ENCODE data around the gene CCDC78.

The CCDC78 gene

DNA sequence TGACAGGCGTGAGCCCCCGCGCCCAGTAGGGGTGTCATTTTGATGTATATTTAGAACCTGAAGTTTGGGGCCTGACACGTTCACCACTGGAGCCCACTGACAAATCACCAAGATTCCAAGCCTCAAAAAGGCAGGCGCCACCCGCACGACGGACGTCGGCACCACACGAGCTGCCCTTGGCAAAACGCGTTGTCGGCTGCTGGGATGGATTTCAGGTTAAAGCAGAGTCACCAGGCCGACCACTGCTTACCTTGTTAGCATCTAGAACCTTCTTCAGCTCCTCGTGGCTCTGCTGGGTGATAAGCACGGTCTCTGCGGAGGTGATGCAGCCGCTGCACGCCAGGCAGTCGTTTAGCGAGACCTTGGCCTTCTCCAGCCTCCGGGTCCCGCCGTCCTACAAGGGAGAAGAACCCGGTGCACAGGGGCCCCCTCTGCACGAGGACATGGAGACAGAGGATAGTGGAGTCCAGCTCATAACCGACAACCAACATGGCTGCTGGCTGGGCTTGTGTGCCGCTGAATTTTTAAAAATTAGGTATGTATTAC lies 10.8 kb upstream of the CCDC78 start:
- DNase-seq: no peak

DNA sequence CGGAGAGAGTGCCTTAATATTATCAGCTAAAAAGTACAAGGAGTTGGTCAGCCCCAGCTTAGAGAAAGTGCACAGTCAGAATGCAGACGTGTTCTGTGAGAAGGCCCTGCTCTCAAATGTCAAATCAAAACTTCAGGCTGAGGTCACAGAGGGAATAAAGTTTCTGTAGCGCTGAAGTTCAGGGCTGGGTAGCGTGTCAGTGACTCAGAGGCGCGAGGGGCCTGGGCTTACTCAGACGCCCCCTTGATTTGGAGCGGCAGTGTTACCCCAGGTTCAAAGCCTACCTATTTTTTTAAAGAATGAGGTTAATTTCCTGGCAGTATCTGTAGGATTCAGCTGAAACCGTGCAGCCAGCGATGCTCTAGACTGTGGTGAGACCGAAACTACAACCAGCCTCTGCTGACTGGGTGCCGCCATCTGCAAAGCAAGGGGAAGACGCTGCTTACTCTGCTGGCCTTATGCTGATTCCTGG lies 9.8 kb upstream of the CCDC78 start:
- DNase-seq: no peak

DNA sequence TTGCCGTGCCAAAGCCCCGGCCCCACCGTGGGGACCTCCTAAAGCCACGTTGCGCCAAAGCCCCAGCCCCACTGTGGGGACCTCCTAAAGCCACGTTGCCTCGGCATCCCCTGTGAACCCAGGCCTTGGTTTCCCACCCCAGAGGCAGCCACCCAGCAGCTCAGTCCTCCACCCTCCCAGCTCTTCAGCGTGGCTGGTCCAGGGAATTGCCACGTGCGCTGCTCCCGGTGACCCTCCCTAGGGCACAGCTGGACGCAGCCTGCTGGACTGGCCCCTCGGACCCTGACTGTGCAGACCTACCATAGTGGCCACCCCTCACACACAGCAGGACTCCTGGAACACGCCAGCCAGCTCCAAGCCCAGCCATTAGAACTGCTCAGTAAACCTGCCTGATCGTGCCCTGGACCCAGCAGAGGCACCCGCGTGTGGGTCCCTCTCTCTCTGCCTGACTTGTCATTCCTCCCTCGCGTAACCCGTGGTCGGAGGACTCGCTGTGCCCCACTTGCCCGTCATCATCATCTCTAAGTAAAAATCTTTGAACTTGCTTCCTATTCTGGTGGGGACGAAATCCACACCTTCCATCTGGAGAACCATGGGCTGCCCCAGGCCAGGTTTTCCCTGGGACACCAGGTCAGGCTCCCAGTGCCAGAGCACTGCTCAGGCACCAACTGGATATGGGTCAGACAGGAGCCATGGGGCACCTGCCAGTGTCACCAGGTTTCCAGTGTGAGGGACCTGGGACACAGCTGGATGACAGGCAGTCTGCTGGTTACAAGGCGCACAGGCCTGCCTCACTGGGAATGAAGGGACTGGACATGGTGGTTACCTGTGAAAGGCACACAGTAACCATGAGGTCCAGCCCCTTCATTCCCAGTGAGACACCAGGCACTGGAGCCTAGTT lies 9.0 kb upstream of the CCDC78 start:
- DNase-seq: no peak

DNA sequence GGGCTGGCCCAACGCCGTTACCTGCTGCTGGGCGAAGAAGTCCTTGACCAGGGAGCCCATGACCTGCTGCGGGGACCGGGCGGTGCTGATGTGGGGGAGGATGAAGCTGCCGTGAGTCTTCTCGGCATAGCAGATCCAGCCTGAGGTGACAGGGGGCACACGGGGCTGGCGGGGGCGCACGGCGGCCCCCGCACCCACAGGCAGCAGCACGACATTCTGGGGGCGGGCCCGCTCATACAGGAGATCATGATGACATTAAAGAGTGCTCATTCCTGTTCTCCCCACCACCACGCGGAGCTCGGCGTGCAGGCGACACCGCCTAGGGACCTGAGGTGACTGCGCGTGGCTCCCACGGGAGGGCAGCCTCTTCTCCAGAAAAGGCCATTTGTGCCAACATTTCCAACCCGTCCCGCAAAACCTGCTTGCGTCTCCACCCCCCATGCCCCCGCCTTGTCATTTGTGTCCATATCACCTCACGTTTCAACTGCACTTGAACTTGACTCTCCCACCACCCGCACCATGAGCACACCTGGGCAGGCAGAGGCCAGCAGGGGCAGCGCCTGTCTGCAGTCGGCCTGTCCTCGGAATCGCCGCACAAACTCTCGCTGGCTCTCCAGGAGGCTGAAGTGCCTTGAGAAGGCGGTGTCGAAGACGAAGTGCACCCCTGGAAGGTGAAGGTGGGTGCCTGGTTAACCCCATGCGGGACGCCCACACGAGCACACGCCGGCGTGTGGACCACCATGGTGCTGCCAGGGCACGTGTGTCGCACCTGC lies 8.2 kb upstream of the CCDC78 start:
- no peak for DNase-seq

DNA sequence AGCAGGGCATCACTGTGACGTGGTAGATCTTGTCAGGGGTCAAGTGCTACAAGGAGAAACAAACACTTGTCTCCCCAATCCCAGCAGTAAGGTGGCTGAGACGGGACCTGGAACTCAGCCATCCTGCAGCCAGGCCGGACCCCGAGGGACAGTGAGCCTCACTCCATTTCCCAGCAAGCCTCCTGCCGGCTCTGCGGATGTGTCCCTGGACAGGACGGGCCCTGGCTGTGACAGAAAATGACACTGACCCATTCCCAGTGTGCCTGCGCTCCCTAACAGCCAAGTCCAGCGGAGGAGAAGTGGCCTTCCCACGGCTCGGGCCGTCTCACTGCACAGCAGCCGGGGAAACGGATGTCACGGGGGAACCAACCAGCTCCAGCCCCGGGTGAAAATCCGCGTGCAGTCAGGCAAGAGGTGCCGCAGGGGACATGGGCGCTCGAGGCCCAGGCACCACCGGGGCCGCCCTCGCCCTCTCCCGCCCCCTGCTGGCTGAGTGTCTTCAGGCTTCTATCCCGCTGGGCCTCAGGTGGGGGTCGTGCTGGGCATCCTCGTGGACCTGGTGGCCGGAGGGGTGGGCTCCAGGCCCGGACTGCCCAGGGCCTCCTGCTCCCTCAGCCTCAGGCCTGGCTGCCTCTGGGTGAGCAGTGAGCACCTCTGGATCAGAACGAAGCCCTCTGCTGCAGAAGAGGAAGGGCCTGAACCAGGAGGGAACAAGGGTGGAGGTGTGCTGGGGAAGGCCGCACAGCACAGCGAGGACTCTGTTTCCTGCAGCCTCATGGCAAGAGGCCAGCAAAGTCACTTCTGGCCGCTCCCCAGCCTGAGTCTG lies 7.4 kb upstream of the CCDC78 start:
- DNase-seq: no peak

DNA sequence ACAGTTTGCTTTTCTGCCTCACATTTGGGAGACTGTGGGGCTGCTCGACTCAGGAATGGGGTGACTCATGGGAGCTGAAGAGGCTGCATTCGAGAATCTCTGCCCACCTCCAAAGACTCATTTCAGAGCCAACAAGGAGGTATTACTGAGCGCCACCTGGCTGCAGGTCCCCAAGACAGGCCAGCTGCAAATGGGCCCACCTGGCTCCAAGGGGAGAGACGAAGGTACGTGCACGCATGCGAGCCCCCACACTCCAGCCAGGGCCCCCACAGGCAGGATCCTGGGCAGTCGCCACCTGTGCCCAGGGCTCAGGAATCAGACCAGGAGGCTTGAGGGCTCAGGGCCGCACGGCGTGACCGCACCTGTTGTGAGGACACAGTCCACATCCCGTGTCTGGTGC lies 6.7 kb upstream of the CCDC78 start:
- no peak for DNase-seq

DNA sequence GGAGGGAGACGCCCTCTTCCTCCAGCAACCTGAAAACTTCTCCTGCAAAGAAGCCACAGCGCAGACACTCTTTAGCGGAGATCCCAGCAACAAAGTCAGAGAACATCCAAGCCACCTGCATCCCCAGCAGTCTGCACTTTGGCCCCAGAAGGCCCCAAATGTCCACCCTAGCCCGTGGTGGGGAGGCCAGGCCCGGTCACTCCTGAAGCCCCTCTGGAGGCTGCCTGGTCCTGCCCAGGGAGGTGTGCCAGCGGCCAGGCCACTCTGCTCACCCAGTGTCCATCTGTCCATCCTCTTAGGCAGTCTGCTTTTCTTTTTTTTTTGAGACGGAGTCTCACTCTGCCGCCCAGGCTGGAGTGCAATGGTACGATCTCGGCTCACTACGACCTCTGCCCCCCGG lies 6.1 kb upstream of the CCDC78 start:
- no peak for DNase-seq

DNA sequence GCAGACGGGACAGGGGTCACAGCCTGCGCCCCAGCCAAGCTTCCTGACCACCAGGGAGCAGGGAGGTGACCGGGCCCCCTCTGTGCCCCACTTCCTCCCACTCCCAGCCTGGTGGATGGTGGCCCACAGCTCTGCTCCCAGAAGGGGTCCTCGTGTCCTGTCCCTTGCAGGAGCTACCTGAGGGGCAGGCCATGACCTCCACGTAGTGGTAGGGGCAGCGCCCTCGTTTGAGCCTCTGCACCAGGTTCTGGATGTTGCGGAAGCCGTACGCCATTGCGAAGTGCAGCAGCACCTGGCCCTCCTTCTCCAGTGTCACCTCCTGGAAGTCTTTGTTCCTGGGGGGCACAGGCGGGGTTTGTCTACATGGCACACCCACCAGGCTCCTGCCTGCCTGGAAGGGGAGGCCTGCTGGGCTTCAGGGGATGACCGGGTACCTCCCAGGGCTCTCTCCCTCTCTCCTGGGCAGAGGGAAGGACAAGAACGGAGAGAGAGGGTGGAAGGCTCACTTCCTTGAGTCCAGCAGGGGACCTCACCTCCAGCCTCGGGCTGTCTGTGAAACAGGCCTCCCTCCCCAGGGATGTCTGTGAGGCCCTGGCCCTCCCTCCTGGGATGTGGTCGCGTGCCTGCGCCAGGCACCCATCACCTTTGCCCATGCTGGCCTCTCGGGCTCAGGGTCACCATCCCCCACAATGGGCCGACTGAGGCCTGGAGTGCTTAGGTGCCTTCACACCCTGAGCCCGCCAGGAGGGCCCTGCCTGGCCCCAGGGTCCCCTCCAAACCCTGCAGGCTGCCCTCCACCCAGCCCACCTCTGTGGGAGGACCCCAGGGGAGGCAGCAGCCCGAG lies 4.6 kb upstream of the CCDC78 start:
- DNase-seq: no peak

DNA sequence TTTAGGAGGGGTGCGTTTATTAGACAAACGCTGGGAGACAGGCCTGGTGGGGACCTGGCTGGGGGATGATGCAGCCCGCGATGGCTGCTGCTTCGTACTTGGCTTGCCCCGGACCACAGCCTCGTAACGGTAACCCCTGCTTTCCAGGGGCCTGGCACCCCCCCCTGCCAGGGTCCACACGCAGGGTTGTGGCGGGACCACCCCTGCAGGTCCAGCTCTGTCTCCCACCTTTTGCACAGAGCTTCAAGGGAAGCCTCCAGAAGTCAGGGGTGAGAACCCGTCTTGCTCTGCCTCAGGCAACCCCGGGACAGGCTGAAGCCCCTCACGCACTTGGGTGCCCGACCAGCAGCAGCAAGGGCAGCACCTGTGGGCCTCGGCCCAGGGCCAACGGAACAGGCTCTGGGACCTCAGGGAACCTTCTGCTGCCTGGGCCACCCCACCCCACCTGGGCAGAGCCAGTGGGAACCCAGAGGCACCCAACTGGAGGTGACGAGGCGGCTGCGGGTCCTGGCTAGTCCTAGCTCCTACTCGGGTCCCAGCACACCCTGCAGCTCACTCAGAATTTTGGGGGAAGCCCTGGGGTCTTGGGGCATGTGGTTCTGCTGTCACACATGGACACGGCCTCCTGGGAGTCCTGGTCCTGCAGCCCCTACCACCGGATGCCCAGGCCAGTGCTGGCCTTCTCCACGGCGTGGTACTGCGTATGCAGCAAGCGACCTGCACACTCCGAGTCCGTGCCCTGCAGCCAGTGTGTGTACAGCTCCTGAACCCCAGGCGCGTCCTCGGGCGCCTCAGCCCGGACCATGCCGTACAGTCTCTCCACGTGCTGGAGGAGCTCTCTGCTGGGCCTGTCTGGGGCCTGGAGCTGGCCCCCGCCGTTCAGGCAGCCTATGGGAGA lies 3.8 kb upstream of the CCDC78 start:
- no peak for DNase-seq

DNA sequence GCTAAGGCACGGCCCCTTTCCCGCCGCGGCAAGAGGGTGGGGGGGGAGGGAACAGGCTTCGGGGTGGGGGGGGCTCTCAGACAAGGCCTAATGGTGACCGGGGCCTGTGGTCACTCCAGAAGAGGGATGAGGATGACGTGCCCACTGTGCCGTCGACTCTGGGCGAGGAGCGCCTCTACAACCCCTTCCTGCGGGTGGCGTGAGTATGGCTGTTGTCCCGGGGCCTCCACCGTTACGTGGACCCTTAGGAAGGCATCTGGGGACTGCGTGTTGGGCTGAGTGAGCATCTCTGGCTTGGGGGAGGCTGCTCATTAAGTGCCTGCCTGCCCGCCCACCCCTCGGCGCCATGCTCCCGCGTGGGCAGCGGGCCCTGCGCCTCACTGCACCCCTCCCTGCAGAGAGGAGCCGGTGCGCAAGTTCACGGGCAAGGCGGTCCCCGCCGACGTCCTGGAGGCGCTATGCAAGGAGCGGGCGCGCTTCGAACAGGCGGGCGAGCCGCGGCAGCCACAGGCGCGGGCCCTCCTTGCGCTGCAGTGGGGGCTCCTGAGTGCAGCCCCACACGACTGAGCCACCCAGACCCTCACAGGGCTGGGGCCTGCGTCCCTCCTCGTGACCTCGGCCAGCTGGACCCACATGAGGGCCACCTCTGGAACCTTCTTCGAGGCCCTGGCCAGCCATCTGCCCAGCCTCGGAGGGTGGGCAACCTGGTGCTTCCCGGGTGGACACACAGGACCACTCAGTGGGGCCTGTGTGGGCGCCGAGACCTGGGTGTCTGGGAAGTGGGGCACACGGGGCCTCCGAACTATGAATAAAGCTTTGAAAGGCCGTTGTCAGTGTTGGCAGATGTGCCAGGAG lies 2.9 kb upstream of the CCDC78 start:
- DNase-seq: no peak

DNA sequence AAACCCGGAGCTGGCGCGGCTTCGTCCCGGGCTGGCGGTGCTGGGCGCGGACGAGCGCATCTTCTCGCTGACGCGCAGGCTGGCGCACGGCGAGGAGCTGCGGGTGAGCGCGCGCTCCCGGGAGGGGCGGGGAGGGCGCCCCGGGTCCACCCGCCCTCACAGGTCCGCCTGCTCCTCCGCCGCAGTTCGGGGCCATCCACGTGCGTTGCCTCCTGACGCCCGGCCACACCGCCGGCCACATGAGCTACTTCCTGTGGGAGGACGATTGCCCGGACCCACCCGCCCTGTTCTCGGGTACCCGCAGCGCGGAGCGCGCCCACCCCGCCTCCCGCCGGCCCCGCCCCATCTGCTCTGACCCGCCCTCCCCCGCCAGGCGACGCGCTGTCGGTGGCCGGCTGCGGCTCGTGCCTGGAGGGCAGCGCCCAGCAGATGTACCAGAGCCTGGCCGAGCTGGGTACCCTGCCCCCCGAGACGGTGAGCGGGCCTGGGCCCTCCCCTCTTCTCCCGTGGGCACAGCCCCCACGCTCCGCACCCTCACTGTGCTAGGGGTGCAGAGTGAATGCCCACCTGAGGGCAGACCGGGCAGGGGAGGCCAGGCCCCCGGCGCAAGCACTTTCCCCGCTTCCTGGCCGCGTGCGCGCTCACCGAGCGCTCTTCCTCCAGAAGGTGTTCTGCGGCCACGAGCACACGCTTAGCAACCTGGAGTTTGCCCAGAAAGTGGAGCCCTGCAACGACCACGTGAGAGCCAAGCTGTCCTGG lies 2.1 kb upstream of the CCDC78 start:
- no peak for DNase-seq

DNA sequence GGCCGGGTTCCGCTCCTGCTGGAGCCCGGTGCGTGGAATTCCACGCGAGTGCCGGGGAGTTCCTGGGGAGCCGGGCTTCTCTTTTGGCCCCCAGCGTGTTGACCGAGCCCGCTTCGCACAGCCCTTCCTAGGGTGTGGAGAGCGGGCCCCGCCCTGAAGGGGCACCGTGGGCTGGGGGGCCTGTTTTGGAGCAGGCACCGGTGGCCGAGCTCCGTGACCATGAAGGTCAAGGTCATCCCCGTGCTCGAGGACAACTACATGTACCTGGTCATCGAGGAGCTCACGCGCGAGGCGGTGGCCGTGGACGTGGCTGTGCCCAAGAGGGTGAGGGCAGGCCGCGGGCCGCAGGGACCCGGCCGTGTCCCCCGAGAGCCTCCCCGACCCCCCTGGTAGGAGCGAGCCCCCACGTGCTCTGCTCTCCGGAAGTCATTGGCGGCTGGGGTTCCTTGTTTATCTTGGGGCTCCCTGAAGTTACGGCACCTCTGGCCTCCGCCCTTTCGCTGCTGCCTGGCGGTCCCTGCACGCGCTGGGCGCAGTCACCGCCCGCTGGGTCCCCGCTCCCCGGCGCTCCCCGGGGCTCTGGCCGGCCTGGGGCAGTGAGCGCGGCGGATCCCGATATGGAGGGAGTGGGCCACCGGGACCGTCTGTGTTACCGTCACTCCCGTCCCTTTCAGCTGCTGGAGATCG lies 1.2 kb upstream of the CCDC78 start:
- DNase-seq: no peak

DNA sequence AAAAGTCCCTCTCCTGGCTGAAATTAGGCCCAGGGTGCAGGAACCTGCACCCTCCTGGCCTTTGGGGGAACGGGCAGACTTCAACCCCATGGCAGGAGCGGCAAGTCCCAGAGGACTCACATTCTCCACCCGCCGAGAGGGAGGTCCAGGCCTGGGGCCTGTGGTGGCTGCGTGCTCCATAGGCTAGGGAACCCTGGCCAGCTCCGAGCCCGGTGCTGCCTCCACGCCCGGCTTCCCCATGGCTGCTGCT lies 130 bp downstream of the CCDC78 start:
- DNase-seq: no peak

DNA sequence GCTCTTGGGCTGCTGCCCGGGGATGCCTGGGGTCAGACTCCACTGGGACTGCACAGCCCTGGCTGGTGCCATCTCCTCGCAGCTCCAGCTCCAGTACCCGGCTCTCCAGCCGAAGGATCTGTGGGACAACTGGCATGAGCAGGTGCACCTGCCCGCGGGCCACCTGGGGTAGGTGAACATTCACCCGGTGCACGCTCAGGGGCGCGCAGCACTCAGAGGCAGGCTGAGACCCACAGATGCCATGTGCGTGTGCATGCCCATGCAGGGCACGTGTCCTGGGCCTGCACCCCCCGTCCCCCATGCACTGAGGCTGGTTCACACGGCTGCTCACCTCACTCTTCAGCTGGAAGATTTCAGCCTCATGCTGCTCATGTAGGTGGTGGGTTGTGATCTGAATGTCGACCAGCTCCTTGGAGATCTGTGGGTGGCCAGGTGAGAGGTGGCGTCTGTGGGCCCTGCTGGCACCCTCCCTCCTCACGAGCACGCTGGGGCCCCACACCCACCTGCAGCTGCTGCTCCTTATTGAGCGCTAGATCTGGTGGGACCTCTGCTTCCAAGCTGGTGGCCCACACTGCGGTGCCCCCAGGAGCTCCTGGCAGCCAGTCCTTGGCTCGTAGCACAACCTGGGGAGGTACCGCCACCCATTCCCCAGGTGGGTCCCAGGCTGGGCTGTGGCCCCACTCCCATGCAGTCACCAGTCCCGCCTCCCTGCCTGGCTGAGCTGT lies 618 bp downstream of the CCDC78 start:
- no peak for DNase-seq

DNA sequence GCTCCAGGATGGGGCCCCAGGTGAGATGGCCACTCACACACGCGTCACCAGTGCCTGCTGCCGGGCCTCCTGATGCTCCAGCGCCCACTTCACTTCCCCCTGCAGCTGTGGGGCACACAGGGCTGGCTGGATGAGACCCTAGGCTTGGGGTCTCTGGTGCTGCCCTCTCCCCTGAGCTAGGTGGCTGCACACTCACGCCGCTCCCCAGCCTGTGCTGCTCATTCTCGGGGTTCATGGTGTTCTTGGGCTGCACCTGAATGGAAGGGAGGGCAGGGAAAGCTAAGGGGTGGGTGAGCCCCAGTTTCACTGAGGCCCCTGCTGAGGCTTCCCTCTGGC lies 1.2 kb downstream of the CCDC78 start:
- no peak for DNase-seq

DNA sequence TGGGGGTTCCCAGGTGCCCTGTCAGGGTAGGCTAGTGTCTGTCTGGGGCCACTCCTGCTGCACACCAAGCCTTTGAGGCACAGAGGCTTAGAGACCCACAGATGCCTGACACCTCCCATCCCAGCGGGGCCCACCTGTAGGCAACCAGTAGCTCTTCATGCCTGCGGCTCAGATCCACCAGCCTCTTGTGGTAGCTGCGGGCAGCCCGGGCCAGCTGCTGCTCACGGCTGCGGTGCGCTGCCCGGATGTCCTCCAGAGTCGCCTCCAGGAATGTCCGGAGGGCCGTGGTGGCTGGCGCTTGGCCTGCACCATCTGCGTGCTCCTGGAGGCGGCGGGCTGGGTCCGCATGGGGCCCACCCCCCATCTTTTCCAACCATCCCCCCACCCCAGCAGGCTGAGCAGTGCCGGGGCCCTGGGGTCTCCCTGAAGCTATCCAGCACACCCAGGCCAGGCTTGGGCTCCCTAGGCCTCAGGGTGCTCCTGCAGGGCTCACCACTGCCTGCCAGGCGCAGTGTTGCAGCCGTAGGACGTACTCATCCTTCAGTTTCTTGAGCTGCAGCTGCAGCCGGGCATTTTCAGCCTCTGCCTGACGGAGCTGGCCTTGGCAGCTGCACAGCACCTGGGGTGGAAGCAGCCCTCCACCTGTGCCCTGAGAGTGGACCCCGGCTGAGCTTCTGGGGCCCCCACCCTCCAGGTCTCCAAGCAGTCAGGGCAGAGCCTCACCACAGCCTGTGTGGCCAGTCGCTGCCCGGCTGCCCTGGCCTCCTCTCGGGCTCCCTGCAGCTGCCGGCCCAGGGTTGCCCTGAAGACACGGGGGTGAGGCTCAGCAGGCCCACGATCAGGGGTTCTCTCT lies 1.8 kb downstream of the CCDC78 start:
- DNase-seq: no peak

DNA sequence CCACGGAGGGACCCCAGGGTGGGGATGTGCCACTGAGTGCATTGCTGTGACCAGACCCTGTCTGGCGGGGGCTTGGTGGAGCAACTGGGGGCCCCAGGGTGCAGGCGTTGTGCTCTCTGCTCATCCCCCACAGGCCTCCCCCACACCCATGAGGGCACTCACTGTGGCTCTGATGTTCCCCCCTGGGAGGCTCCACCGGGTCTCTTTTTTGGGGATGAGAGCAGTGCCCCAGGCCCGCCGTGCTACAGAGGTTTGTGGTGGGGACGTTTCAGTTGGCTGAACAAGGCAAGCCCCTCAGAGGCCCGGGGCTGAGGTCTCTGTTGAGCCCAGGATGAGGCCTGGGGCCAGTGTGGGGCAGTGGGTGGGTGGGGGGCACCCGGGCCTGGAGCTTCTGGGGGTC lies 2.5 kb downstream of the CCDC78 start:
- DNase-seq: no peak

All from NCI-H187 treated with DMSO at 0.1 percent for 48 hours (cell line).